Nephron (organoid): ENCODE measurements around the gene TNS1.

Experiments
- H3K27ac Mint-ChIP-seq, 3 experiments: 2 replicates each; pipeline ENCODE4 v1.8.0; 2020; ENCODE audit warnings: mixed read lengths in 3 of 3, mild to moderate bottlenecking in 2 of 3, moderate library complexity in 1 of 3
- H3K27me3 Mint-ChIP-seq: 2 replicates; pipeline ENCODE4 v1.8.0; 2021; ENCODE audit warnings: low read depth, mild to moderate bottlenecking, moderate library complexity, mixed read lengths
- H3K36me3 Mint-ChIP-seq: 2 replicates; pipeline ENCODE4 v1.8.0; 2020; ENCODE audit warnings: low read depth, mixed read lengths
- H3K4me1 Mint-ChIP-seq: 2 replicates; pipeline ENCODE4 v1.8.0; 2020; ENCODE audit warnings: mixed read lengths
- H3K4me3 Mint-ChIP-seq, 3 experiments: 2 replicates each; pipeline ENCODE4 v1.8.0; 2020; ENCODE audit warnings: mild to moderate bottlenecking in 3 of 3, mixed read lengths in 3 of 3, moderate library complexity in 2 of 3
- H3K9me3 Mint-ChIP-seq: 2 replicates; pipeline ENCODE4 v1.8.0; 2020; ENCODE audit warnings: mixed read lengths
- CTCF ChIP-seq, 3 experiments: fragments of 200-600 bp; sonication (generic); IDR thresholded peaks; one replicate each; pipeline ENCODE4 v1.5.0; 2021; ENCODE audit warnings: antibody characterized with exemption in 3 of 3; ENCODE audit not compliant: unreplicated experiment in 3 of 3

Gene TNS1

GRCh38 chr2:218024336-218024735 is 21.5 kb upstream of the TNS1 start:
- no peak for TF ChIP-seq CTCF (IDR thresholded peaks at IDR 0.05; ENCODE audit: unreplicated experiment in 3 of 3)
- Mint-ChIP-seq H3K4me3 (no peak overlapping the region), H3K36me3 (no peaks in the 10 kb centered on the region), H3K9me3 (no peaks in the 10 kb centered on the region), H3K27ac (no peak overlapping the region), H3K4me1 (peaks cover 28% of the 10 kb centered on the region), H3K27me3 (peaks cover 6% of the 10 kb centered on the region)

GRCh38 chr2:218023636-218024035 is 20.8 kb upstream of the TNS1 start:
- Mint-ChIP-seq H3K4me1 (peaks cover 34% of the 10 kb centered on the region), H3K27me3 (peaks cover 6% of the 10 kb centered on the region), H3K36me3 (no peaks in the 10 kb centered on the region), H3K9me3 (no peaks in the 10 kb centered on the region), H3K27ac (no peak overlapping the region), H3K4me3 (no peak overlapping the region)
- TF ChIP-seq CTCF (IDR thresholded peaks at IDR 0.05; ENCODE audit: unreplicated experiment in 3 of 3) = no peak

- Mint-ChIP-seq H3K36me3 (no peaks in the 10 kb centered on the region), H3K27ac (no peak overlapping the region), H3K9me3 (no peaks in the 10 kb centered on the region), H3K27me3 (peaks cover 1% of the 10 kb centered on the region), H3K4me1 (peaks cover 40% of the 10 kb centered on the region), H3K4me3 (no peak overlapping the region)
- TF ChIP-seq CTCF (IDR thresholded peaks at IDR 0.05; ENCODE audit: unreplicated experiment in 3 of 3) = no peak
Observed at GRCh38 chr2:218022851-218023530, 20.2 kb upstream of the TNS1 start.

- Mint-ChIP-seq H3K4me1 (peaks cover 47% of the 10 kb centered on the region), H3K9me3 (no peaks in the 10 kb centered on the region), H3K27ac (peak overlapping the region in 1 of 3 experiments; percentile 3), H3K36me3 (no peaks in the 10 kb centered on the region), H3K27me3 (no peaks in the 10 kb centered on the region), H3K4me3 (no peak overlapping the region)
- TF ChIP-seq CTCF (IDR thresholded peaks at IDR 0.05; ENCODE audit: unreplicated experiment in 3 of 3) = no peak
Observed at GRCh38 chr2:218022131-218022850, 19.5 kb upstream of the TNS1 start.

- H3K36me3 Mint-ChIP-seq = no peaks in the 10 kb centered on the region
- H3K9me3 Mint-ChIP-seq = no peaks in the 10 kb centered on the region
Observed at GRCh38 chr2:218021536-218022071, 18.8 kb upstream of the TNS1 start.

More at GRCh38 chr2:218021536-218022071, 18.8 kb upstream of the TNS1 start:
- H3K4me1 Mint-ChIP-seq = peaks cover 51% of the 10 kb centered on the region
- no peak for TF ChIP-seq CTCF (IDR thresholded peaks at IDR 0.05; ENCODE audit: unreplicated experiment in 3 of 3)
- no peak overlapping the region for H3K4me3 Mint-ChIP-seq
- H3K27ac Mint-ChIP-seq = peak overlapping the region in 1 of 3 experiments; percentile 3
- H3K27me3 Mint-ChIP-seq = no peaks in the 10 kb centered on the region
